ENCODE results near the gene DENND2D. TPM values are rescaled to one million over a fixed set of nuclear protein-coding genes. Genes with fewer than 3 reads are reported as not detected.

The DENND2D gene
- total RNA-seq, 1 donor from 2014 or later: 0.18 TPM

GRCh38 chr1:111209622-111210021 is 9.2 kb upstream of the DENND2D start:
- Histone ChIP-seq H3K4me3 (ENCODE audit: insufficient read depth, low read depth, low read length) (no peak overlapping the region), H3K27ac (ENCODE audit: low read depth, low read length) (no peak overlapping the region), H4K20me1 (ENCODE audit: insufficient read depth, low read length) (no peaks in the 10 kb centered on the region), H3K36me3 (ENCODE audit: insufficient read depth, low read length) (no peaks in the 10 kb centered on the region), H3K4me2 (ENCODE audit: low read length) (no peak overlapping the region), H3K4me1 (ENCODE audit: insufficient read depth, low read length) (no peaks in the 10 kb centered on the region), H2AFZ (ENCODE audit: low read depth, low read length) (no peak overlapping the region), H3K9me3 (ENCODE audit: insufficient read depth, low read depth, low read length) (no peaks in the 10 kb centered on the region), H3K9ac (ENCODE audit: low read length) (no peak overlapping the region), H3K79me2 (ENCODE audit: insufficient read depth, low read length) (no peaks in the 10 kb centered on the region), H3K27me3 (ENCODE audit: insufficient read depth, low read length) (peaks cover 26% of the 10 kb centered on the region)
- FAIRE-seq: no peak
- no peaks in the 10 kb centered on the region for H3K36me3 Mint-ChIP-seq (ENCODE audit: low read depth, unreplicated experiment)
- no peak for DNase-seq (ENCODE audit: low read depth)
- H3K4me3 Mint-ChIP-seq (ENCODE audit: unreplicated experiment): no peak overlapping the region
- H3K27ac Mint-ChIP-seq (ENCODE audit: unreplicated experiment): no peak overlapping the region
- peaks cover 22% of the 10 kb centered on the region for H3K4me1 Mint-ChIP-seq (ENCODE audit: low read depth, unreplicated experiment)
- peaks cover 12% of the 10 kb centered on the region for H3K27me3 Mint-ChIP-seq (ENCODE audit: low read depth, unreplicated experiment)
- peaks cover 5% of the 10 kb centered on the region for H3K9me3 Mint-ChIP-seq (ENCODE audit: unreplicated experiment)
- TF ChIP-seq EZH2 (IDR thresholded peaks at IDR 0.05; ENCODE audit: insufficient read depth, low read length) (no peak), CTCF (IDR thresholded peaks at IDR 0.05; ENCODE audit: insufficient read depth, low read depth, low read length) (no peak)

- Mint-ChIP-seq H3K27me3 (ENCODE audit: low read depth, unreplicated experiment) (peaks cover 13% of the 10 kb centered on the region), H3K4me3 (ENCODE audit: unreplicated experiment) (no peak overlapping the region), H3K36me3 (ENCODE audit: low read depth, unreplicated experiment) (no peaks in the 10 kb centered on the region), H3K27ac (ENCODE audit: unreplicated experiment) (no peak overlapping the region), H3K4me1 (ENCODE audit: low read depth, unreplicated experiment) (peaks cover 15% of the 10 kb centered on the region), H3K9me3 (ENCODE audit: unreplicated experiment) (peaks cover 6% of the 10 kb centered on the region)
- no peak for TF ChIP-seq EZH2 (IDR thresholded peaks at IDR 0.05; ENCODE audit: insufficient read depth, low read length)
- TF ChIP-seq CTCF (IDR thresholded peaks at IDR 0.05; ENCODE audit: insufficient read depth, low read depth, low read length): no peak
- FAIRE-seq (no peak), DNase-seq (ENCODE audit: low read depth) (no peak)
- H2AFZ ChIP-seq (ENCODE audit: low read depth, low read length): no peak overlapping the region
- no peaks in the 10 kb centered on the region for H3K9me3 ChIP-seq (ENCODE audit: insufficient read depth, low read depth, low read length)
- no peaks in the 10 kb centered on the region for H3K79me2 ChIP-seq (ENCODE audit: insufficient read depth, low read length)
- H3K4me2 ChIP-seq (ENCODE audit: low read length): no peak overlapping the region
- peaks cover 29% of the 10 kb centered on the region for H3K27me3 ChIP-seq (ENCODE audit: insufficient read depth, low read length)
- H3K4me3 ChIP-seq (ENCODE audit: insufficient read depth, low read depth, low read length): no peak overlapping the region
- H4K20me1 ChIP-seq (ENCODE audit: insufficient read depth, low read length): no peaks in the 10 kb centered on the region
- no peaks in the 10 kb centered on the region for H3K36me3 ChIP-seq (ENCODE audit: insufficient read depth, low read length)
- H3K9ac ChIP-seq (ENCODE audit: low read length): no peak overlapping the region
- H3K27ac ChIP-seq (ENCODE audit: low read depth, low read length): no peak overlapping the region
- no peaks in the 10 kb centered on the region for H3K4me1 ChIP-seq (ENCODE audit: insufficient read depth, low read length)
Observed at GRCh38 chr1:111208921-111209320, 8.5 kb upstream of the DENND2D start.

- H3K27me3 Mint-ChIP-seq (ENCODE audit: low read depth, unreplicated experiment): peaks cover 21% of the 10 kb centered on the region
- H3K9me3 Mint-ChIP-seq (ENCODE audit: unreplicated experiment): peaks cover 4% of the 10 kb centered on the region
- no peak overlapping the region for H3K4me3 ChIP-seq (ENCODE audit: insufficient read depth, low read depth, low read length)
- H3K36me3 Mint-ChIP-seq (ENCODE audit: low read depth, unreplicated experiment): no peaks in the 10 kb centered on the region
- no peaks in the 10 kb centered on the region for H3K9me3 ChIP-seq (ENCODE audit: insufficient read depth, low read depth, low read length)
- H3K9ac ChIP-seq (ENCODE audit: low read length): no peak overlapping the region
- H3K36me3 ChIP-seq (ENCODE audit: insufficient read depth, low read length): no peaks in the 10 kb centered on the region
- H3K27me3 ChIP-seq (ENCODE audit: insufficient read depth, low read length): peaks cover 32% of the 10 kb centered on the region
- TF ChIP-seq EZH2 (IDR thresholded peaks at IDR 0.05; ENCODE audit: insufficient read depth, low read length): no peak
- TF ChIP-seq CTCF (IDR thresholded peaks at IDR 0.05; ENCODE audit: insufficient read depth, low read depth, low read length): no peak
- H4K20me1 ChIP-seq (ENCODE audit: insufficient read depth, low read length): no peaks in the 10 kb centered on the region
- H2AFZ ChIP-seq (ENCODE audit: low read depth, low read length): no peak overlapping the region
- no peak overlapping the region for H3K27ac ChIP-seq (ENCODE audit: low read depth, low read length)
- no peaks in the 10 kb centered on the region for H3K4me1 Mint-ChIP-seq (ENCODE audit: low read depth, unreplicated experiment)
- FAIRE-seq (no peak), DNase-seq (ENCODE audit: low read depth) (no peak)
- H3K27ac Mint-ChIP-seq (ENCODE audit: unreplicated experiment): no peak overlapping the region
- no peaks in the 10 kb centered on the region for H3K79me2 ChIP-seq (ENCODE audit: insufficient read depth, low read length)
- H3K4me2 ChIP-seq (ENCODE audit: low read length): no peak overlapping the region
- no peak overlapping the region for H3K4me3 Mint-ChIP-seq (ENCODE audit: unreplicated experiment)
- H3K4me1 ChIP-seq (ENCODE audit: insufficient read depth, low read length): peaks cover 5% of the 10 kb centered on the region
Observed at GRCh38 chr1:111205714-111206050, 5.2 kb upstream of the DENND2D start.

Data from astrocyte (in vitro differentiated cells and primary cell).